ENCODE data around the gene ZNF236.

DNA sequence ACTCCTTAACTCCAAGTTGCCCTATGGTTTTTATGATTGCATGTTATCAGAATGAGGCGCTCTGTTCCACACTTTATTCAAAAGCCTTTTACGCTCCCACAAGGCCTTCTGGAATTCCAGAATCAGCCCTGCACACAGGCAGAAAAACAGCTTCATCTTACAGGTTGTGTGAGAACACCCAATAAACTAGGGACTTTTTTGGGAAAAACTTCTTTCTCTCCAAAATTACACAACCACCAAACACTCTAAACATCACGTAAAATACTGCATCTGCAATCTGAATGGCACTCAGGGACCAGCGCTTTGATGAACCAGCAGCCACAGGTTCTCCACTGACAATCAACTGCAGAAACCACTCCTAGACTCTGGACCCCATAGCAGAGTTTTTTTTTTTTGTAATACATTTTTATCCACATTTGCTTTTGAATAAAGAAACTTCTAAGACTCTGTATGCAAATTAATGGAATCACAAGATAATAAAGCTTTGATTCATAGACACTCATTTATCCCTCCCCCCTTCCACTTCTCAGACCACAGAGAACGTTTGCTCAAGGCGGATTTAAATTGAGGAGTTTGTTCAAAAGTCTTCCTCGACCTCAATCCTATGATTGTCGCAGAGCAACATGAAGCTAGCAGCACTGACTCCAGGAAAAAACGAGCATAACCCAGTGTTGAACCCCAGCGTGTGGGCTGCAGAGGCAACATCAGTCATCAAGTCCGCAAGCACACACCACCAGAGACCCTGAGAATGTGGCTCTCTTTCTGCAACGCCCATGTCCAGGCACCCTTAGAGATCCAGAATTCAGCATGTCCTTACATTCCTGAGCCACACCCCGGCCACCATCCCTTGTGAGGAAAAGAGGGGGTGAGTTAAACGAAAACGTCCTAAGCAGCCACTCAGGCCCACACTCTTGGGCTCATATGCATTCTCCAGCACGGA lies 193.7 kb downstream of the ZNF236 start:
- TF ChIP-seq, protein P1, sequence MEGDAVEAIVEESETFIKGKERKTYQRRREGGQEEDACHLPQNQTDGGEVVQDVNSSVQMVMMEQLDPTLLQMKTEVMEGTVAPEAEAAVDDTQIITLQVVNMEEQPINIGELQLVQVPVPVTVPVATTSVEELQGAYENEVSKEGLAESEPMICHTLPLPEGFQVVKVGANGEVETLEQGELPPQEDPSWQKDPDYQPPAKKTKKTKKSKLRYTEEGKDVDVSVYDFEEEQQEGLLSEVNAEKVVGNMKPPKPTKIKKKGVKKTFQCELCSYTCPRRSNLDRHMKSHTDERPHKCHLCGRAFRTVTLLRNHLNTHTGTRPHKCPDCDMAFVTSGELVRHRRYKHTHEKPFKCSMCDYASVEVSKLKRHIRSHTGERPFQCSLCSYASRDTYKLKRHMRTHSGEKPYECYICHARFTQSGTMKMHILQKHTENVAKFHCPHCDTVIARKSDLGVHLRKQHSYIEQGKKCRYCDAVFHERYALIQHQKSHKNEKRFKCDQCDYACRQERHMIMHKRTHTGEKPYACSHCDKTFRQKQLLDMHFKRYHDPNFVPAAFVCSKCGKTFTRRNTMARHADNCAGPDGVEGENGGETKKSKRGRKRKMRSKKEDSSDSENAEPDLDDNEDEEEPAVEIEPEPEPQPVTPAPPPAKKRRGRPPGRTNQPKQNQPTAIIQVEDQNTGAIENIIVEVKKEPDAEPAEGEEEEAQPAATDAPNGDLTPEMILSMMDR (IDR thresholded peaks at IDR 0.05) = no peak
- TF ChIP-seq POLR2A (IDR thresholded peaks at IDR 0.05) = no peak
- no peak for TF ChIP-seq EP300 (IDR thresholded peaks at IDR 0.05)
- no peak for TF ChIP-seq POLR2AphosphoS5 (IDR thresholded peaks at IDR 0.05)
